ENCODE measurements around the gene SLC35F3.

The SLC35F3 gene

DNA sequence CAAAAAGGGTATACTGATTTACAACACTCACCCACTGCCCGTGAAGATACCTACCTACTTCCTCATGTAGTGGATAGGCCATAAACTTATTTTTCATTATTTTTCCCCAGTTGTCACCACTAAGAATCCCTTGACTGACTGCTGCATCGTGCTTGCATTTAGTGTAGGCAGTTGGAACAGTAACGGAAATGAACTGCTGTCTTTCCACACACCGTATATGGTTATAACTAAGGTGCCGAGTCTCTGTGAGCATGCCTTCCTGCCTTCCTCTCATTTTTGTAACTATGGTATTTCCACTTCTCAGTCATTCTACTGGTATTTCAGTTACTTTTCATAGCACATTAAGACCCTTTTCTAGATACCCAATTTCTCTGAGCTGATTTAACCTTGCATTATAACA is 36.4 kb downstream of the SLC35F3 start:
- Histone ChIP-seq H3K4me1 (ENCODE audit: control insufficient read depth, insufficient read depth, low read length, poor library complexity, severe bottlenecking) (no peaks in the 10 kb centered on the region), H3K36me3 (ENCODE audit: control insufficient read depth, insufficient read depth, low read length) (no peaks in the 10 kb centered on the region), H3K9me3 (ENCODE audit: control insufficient read depth, low read length) (no peaks in the 10 kb centered on the region), H3K27ac (ENCODE audit: low read depth, low read length, severe bottlenecking) (no peak overlapping the region), H3K4me3 (ENCODE audit: extremely low read depth, insufficient read depth, low read length, poor library complexity, severe bottlenecking) (no peak overlapping the region)
- 83 to 86% methylated on average over 5 of the region's 5 CpGs for WGBS, 2 experiments (ENCODE audit: insufficient coverage in 2 of 2)

- Histone ChIP-seq H3K9me3 (ENCODE audit: control insufficient read depth, low read length) (no peaks in the 10 kb centered on the region), H3K27ac (ENCODE audit: low read depth, low read length, severe bottlenecking) (no peak overlapping the region), H3K4me3 (ENCODE audit: extremely low read depth, insufficient read depth, low read length, poor library complexity, severe bottlenecking) (no peak overlapping the region), H3K36me3 (ENCODE audit: control insufficient read depth, insufficient read depth, low read length) (no peaks in the 10 kb centered on the region), H3K4me1 (ENCODE audit: control insufficient read depth, insufficient read depth, low read length, poor library complexity, severe bottlenecking) (no peaks in the 10 kb centered on the region)
- 57 to 64% methylated on average over 4 of the region's 4 CpGs for WGBS, 2 experiments (ENCODE audit: insufficient coverage in 2 of 2)
These were observed 40.1 kb downstream of the SLC35F3 start for GRCh38 chr1:233944601-233945000.

DNA sequence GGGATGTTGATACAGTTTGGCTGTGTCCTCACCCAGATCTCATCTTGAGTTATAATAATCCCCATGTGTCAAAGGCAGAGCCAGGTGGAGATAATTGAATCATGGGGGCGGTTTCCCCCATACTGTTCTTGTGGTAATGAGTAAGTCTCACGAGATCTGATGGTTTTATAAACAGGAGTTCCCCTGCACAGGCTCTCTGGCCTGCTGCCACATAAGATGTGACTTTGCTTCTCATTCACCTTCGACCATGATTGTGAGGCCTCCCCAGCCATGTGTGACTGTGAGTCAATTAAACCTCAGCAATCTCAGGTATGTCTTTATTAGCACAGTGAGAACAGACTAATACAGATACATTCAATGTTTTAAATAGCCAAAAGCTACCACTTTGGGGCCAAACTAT is 41.1 kb downstream of the SLC35F3 start:
- Histone ChIP-seq H3K4me1 (ENCODE audit: control insufficient read depth, insufficient read depth, low read length, poor library complexity, severe bottlenecking) (no peaks in the 10 kb centered on the region), H3K9me3 (ENCODE audit: control insufficient read depth, low read length) (no peaks in the 10 kb centered on the region), H3K4me3 (ENCODE audit: extremely low read depth, insufficient read depth, low read length, poor library complexity, severe bottlenecking) (no peak overlapping the region), H3K36me3 (ENCODE audit: control insufficient read depth, insufficient read depth, low read length) (no peaks in the 10 kb centered on the region), H3K27ac (ENCODE audit: low read depth, low read length, severe bottlenecking) (no peak overlapping the region)
- WGBS, 2 experiments (ENCODE audit: insufficient coverage in 2 of 2) = 59% methylated on average over 2 of the region's 3 CpGs; no CpG with 5 or more reads in 1 of the 2 experiments

DNA sequence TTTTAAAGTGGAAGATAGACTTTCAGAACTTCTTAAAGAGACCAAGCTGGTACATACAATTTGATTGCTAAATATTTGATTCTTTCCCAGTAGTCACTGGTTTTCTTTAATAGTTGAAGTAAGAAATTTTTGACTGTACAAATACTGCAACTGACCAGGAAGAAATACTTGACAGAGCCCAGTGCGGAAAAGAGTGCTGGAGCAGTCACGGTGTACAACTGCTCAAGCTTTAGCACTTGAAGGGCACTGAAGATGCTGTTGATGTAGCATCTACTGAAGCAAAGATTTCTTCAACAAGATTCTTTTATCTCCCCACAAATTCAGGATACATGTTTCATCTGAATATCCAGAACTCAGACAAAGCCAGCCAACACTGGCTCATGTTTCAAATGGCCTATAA is 41.5 kb downstream of the SLC35F3 start:
- Histone ChIP-seq H3K4me3 (ENCODE audit: extremely low read depth, insufficient read depth, low read length, poor library complexity, severe bottlenecking) (no peak overlapping the region), H3K9me3 (ENCODE audit: control insufficient read depth, low read length) (no peaks in the 10 kb centered on the region)
- 100% methylated on average over 1 of the region's 2 CpGs; no CpG with 5 or more reads in 1 of the 2 experiments for WGBS, 2 experiments (ENCODE audit: insufficient coverage in 2 of 2)

GRCh38 chr1:233946724-233947123 is 42.2 kb downstream of the SLC35F3 start:
- 76 to 100% methylated on average over 1 of the region's 1 CpG for whole genome bisulfite sequencing, 2 experiments (ENCODE audit: insufficient coverage in 2 of 2)
- Histone ChIP-seq H3K27ac (ENCODE audit: low read depth, low read length, severe bottlenecking) (no peak overlapping the region), H3K4me3 (ENCODE audit: extremely low read depth, insufficient read depth, low read length, poor library complexity, severe bottlenecking) (no peak overlapping the region), H3K4me1 (ENCODE audit: control insufficient read depth, insufficient read depth, low read length, poor library complexity, severe bottlenecking) (no peaks in the 10 kb centered on the region), H3K9me3 (ENCODE audit: control insufficient read depth, low read length) (no peaks in the 10 kb centered on the region), H3K36me3 (ENCODE audit: control insufficient read depth, insufficient read depth, low read length) (no peaks in the 10 kb centered on the region)

More for the DNA sequence above, 41.5 kb downstream of the SLC35F3 start:
- Histone ChIP-seq H3K36me3 (ENCODE audit: control insufficient read depth, insufficient read depth, low read length) (no peaks in the 10 kb centered on the region), H3K27ac (ENCODE audit: low read depth, low read length, severe bottlenecking) (no peak overlapping the region), H3K4me1 (ENCODE audit: control insufficient read depth, insufficient read depth, low read length, poor library complexity, severe bottlenecking) (no peaks in the 10 kb centered on the region)

DNA sequence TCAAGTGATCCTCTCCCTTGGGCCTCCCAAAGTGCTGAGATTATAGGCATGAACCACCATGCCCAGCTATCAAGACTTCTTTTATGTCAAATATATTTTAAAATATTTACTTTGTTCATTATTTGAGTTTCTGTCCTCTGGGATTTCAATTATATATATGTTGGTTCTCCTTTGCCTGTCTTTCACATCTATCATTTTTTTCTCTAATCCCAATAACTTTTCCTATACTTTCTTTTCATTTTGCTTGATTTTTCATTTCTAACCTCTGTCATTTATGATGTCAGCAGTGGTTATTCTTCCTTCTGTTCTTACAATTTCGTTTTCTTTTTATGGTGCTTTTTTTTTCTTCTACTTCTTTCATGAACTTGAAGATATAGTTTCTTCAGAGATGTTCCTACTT is 47.3 kb downstream of the SLC35F3 start:
- Histone ChIP-seq H3K36me3 (ENCODE audit: control insufficient read depth, insufficient read depth, low read length) (no peaks in the 10 kb centered on the region), H3K27ac (ENCODE audit: low read depth, low read length, severe bottlenecking) (no peak overlapping the region), H3K4me1 (ENCODE audit: control insufficient read depth, insufficient read depth, low read length, poor library complexity, severe bottlenecking) (no peaks in the 10 kb centered on the region), H3K9me3 (ENCODE audit: control insufficient read depth, low read length) (no peaks in the 10 kb centered on the region), H3K4me3 (ENCODE audit: extremely low read depth, insufficient read depth, low read length, poor library complexity, severe bottlenecking) (no peak overlapping the region)
- no CpG with 5 or more reads among the region's 1 CpG for WGBS, 2 experiments (ENCODE audit: insufficient coverage in 2 of 2)

- H3K4me3 ChIP-seq (ENCODE audit: extremely low read depth, insufficient read depth, low read length, poor library complexity, severe bottlenecking) = no peak overlapping the region
- no peaks in the 10 kb centered on the region for H3K36me3 ChIP-seq (ENCODE audit: control insufficient read depth, insufficient read depth, low read length)
- no peak overlapping the region for H3K27ac ChIP-seq (ENCODE audit: low read depth, low read length, severe bottlenecking)
- WGBS, 2 experiments (ENCODE audit: insufficient coverage in 2 of 2) = 90 to 100% methylated on average over 1 of the region's 4 CpGs
- no peaks in the 10 kb centered on the region for H3K4me1 ChIP-seq (ENCODE audit: control insufficient read depth, insufficient read depth, low read length, poor library complexity, severe bottlenecking)
- no peaks in the 10 kb centered on the region for H3K9me3 ChIP-seq (ENCODE audit: control insufficient read depth, low read length)
These were observed 53.2 kb downstream of the SLC35F3 start for GRCh38 chr1:233957691-233958090.

- H3K4me3 ChIP-seq (ENCODE audit: extremely low read depth, insufficient read depth, low read length, poor library complexity, severe bottlenecking) = no peak overlapping the region
- no peak overlapping the region for H3K27ac ChIP-seq (ENCODE audit: low read depth, low read length, severe bottlenecking)
These were observed 54.6 kb downstream of the SLC35F3 start for GRCh38 chr1:233959102-233959501.

GRCh38 chr1:233959971-233960370 is 55.5 kb downstream of the SLC35F3 start:
- no peaks in the 10 kb centered on the region for H3K4me1 ChIP-seq (ENCODE audit: control insufficient read depth, insufficient read depth, low read length, poor library complexity, severe bottlenecking)
- H3K27ac ChIP-seq (ENCODE audit: low read depth, low read length, severe bottlenecking) = no peak overlapping the region
- no peaks in the 10 kb centered on the region for H3K36me3 ChIP-seq (ENCODE audit: control insufficient read depth, insufficient read depth, low read length)
- H3K9me3 ChIP-seq (ENCODE audit: control insufficient read depth, low read length) = no peaks in the 10 kb centered on the region
- WGBS, 2 experiments (ENCODE audit: insufficient coverage in 2 of 2) = 82 to 89% methylated on average over 3 to 6 of the region's 6 CpGs
- no peak overlapping the region for H3K4me3 ChIP-seq (ENCODE audit: extremely low read depth, insufficient read depth, low read length, poor library complexity, severe bottlenecking)

More at GRCh38 chr1:233959102-233959501, 54.6 kb downstream of the SLC35F3 start:
- Histone ChIP-seq H3K9me3 (ENCODE audit: control insufficient read depth, low read length) (no peaks in the 10 kb centered on the region), H3K4me1 (ENCODE audit: control insufficient read depth, insufficient read depth, low read length, poor library complexity, severe bottlenecking) (no peaks in the 10 kb centered on the region), H3K36me3 (ENCODE audit: control insufficient read depth, insufficient read depth, low read length) (no peaks in the 10 kb centered on the region)
- WGBS, 2 experiments (ENCODE audit: insufficient coverage in 2 of 2) = no CpG with 5 or more reads among the region's 3 CpGs

DNA sequence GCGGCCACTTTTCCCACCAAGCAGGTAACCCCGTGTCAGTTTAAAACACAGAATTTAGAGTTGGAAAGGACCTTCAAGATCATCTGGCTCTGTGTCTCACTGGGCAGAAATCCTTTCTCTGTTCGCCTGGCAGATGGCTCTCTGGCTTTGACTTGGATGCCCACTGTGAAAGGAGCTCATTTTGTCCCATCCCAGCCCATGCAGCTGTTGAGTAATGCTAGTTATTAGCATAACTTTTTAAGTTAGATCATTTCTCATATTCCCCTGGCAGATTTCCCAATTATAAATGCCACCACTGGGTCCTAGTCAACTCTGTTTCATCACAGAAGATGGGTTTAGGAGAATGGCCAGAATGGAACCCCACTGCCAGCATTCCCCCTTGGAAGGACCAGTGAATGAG is 55.9 kb downstream of the SLC35F3 start:
- Histone ChIP-seq H3K9me3 (ENCODE audit: control insufficient read depth, low read length) (peaks cover 4% of the 10 kb centered on the region), H3K27ac (ENCODE audit: low read depth, low read length, severe bottlenecking) (no peak overlapping the region), H3K36me3 (ENCODE audit: control insufficient read depth, insufficient read depth, low read length) (no peaks in the 10 kb centered on the region), H3K4me3 (ENCODE audit: extremely low read depth, insufficient read depth, low read length, poor library complexity, severe bottlenecking) (no peak overlapping the region), H3K4me1 (ENCODE audit: control insufficient read depth, insufficient read depth, low read length, poor library complexity, severe bottlenecking) (no peaks in the 10 kb centered on the region)
- WGBS, 2 experiments (ENCODE audit: insufficient coverage in 2 of 2) = 86 to 100% methylated on average over 3 of the region's 3 CpGs

- WGBS, 2 experiments (ENCODE audit: insufficient coverage in 2 of 2) = 64 to 92% methylated on average over 1 of the region's 3 CpGs
- peaks cover 9% of the 10 kb centered on the region for H3K9me3 ChIP-seq (ENCODE audit: control insufficient read depth, low read length)
These were observed 58.4 kb downstream of the SLC35F3 start for GRCh38 chr1:233962878-233963277.

More at GRCh38 chr1:233962878-233963277, 58.4 kb downstream of the SLC35F3 start:
- H3K4me3 ChIP-seq (ENCODE audit: extremely low read depth, insufficient read depth, low read length, poor library complexity, severe bottlenecking) = no peak overlapping the region
- H3K36me3 ChIP-seq (ENCODE audit: control insufficient read depth, insufficient read depth, low read length) = no peaks in the 10 kb centered on the region
- no peak overlapping the region for H3K27ac ChIP-seq (ENCODE audit: low read depth, low read length, severe bottlenecking)
- H3K4me1 ChIP-seq (ENCODE audit: control insufficient read depth, insufficient read depth, low read length, poor library complexity, severe bottlenecking) = no peaks in the 10 kb centered on the region

Data from mesodermal cell (in vitro differentiated cells).